K562 (cell line): ENCODE measurements around the gene RASL10B. TPM values are rescaled to one million over a fixed set of nuclear protein-coding genes. Genes with fewer than 3 reads are reported as not detected.

Experiments
- ATAC-seq: fragments of 200-7000 bp; cut with Tn5 transposase; 3 replicates; pipeline ENCODE4 v1.9.1; 2020; ENCODE audit warnings: moderate library complexity
- BruUV-seq: library from RNA; stranded (reverse); fragments of 400-500 nt; replicated peaks from 2 replicates; lab custom pipeline; 2021; lab: Mats Ljungman, UMichigan
- CTCF ChIA-PET: fragments of 300-600 bp; formaldehyde crosslinking; extraction: SDS; loops from one replicate; lab custom pipeline; 2021; ENCODE audit warnings: low intra/inter-chr PET ratio; lab: Yijun Ruan, JAX
- POLR2A ChIA-PET: fragments of 300-600, 350-650 bp; sonication (Branson Sonifier 250); formaldehyde crosslinking; extraction: SDS; loops from one replicate; lab custom pipeline; 2021; ENCODE audit warnings: antibody characterized with exemption, inconsistent platforms; lab: Yijun Ruan, JAX
- DNase-seq, 4 experiments: peaks; one replicate each; pipeline versions ENCODE4 v3.0.0 to v3.0.0-alpha.2; 2011 to 2018; ENCODE audit warnings: low spot score in 3 of 4, mixed read lengths in 3 of 4; ENCODE audit errors: extremely low read depth in 1 of 4
- FAIRE-seq: peaks from 2 replicates; lab custom pipeline; 2011; peaks lifted over from hg19 to GRCh38; lab: Jason Lieb, UNC
- H2AFZ ChIP-seq: 2 replicates; pipeline ENCODE4 v1.6.0; 2011; ENCODE audit warnings: low read depth, low read length, control low read depth, inconsistent platforms
- H3K27ac ChIP-seq: fragments of 200-600 bp; 3 replicates; pipeline ENCODE4 v1.8.0; 2011; ENCODE audit warnings: low read depth, mild to moderate bottlenecking, control low read depth, inconsistent platforms, low read length, moderate library complexity, mixed read lengths; ENCODE audit errors: extremely low read depth
- H3K27me3 ChIP-seq, 2 experiments: fragments of 300-600 bp in 1 of 2; 2 replicates in 1 of 2; 3 replicates in 1 of 2; pipeline versions ENCODE4 v1.6.0 to v1.8.0; 2011; ENCODE audit warnings: inconsistent platforms in 2 of 2, low read length in 2 of 2, mild to moderate bottlenecking in 1 of 2, mixed read lengths in 1 of 2, moderate library complexity in 1 of 2; ENCODE audit not compliant: control insufficient read depth in 2 of 2, insufficient read depth in 2 of 2
- H3K36me3 ChIP-seq: fragments of 300-600 bp; 3 replicates; pipeline ENCODE4 v1.8.0; 2011; ENCODE audit warnings: mild to moderate bottlenecking, low read length, inconsistent platforms; ENCODE audit not compliant: control insufficient read depth, insufficient read depth
- H3K4me1 ChIP-seq, 2 experiments: fragments of 200-600 bp in 1 of 2; replicated peaks in 1 of 2; 2 replicates in 1 of 2; 3 replicates in 1 of 2; pipeline versions ENCODE4 v1.5.1 to v1.8.0; 2011; ENCODE audit warnings: inconsistent platforms in 2 of 2, low read length in 2 of 2, mild to moderate bottlenecking in 1 of 2, mixed read lengths in 1 of 2, moderate library complexity in 1 of 2; ENCODE audit not compliant: control insufficient read depth in 2 of 2, insufficient read depth in 2 of 2
- H3K4me2 ChIP-seq: 2 replicates; pipeline ENCODE4 v1.6.1; 2011; ENCODE audit warnings: low read length, control low read depth, inconsistent platforms, mixed read lengths; ENCODE audit not compliant: insufficient read depth
- H3K4me3 ChIP-seq: fragments of 200-600 bp; sonication (generic), shearing (Covaris generic); 2 replicates; pipeline ENCODE4 v1.5.1; 2016; ENCODE audit warnings: control low read depth, inconsistent platforms
- H3K79me2 ChIP-seq: fragments of 200-600 bp; 3 replicates; pipeline ENCODE4 v1.8.0; 2011; ENCODE audit warnings: low read length, inconsistent platforms; ENCODE audit not compliant: control insufficient read depth, insufficient read depth
- H3K9ac ChIP-seq, 2 experiments: 2 replicates each; pipeline versions ENCODE4 v1.6.0 to v1.6.1; 2011; ENCODE audit warnings: low read depth in 2 of 2, low read length in 2 of 2, control low read depth in 1 of 2, inconsistent platforms in 1 of 2, mild to moderate bottlenecking in 1 of 2, mixed read lengths in 1 of 2; ENCODE audit not compliant: insufficient read depth in 1 of 2
- H3K9me1 ChIP-seq: one replicate; pipeline ENCODE4 v1.6.0; 2011; ENCODE audit warnings: inconsistent platforms, mild to moderate bottlenecking, low read length, moderate library complexity; ENCODE audit not compliant: control insufficient read depth, insufficient read depth
- H3K9me3 ChIP-seq: replicated peaks from 2 replicates; pipeline ENCODE4 v1.5.1; 2011; ENCODE audit warnings: low read depth, low read length, inconsistent platforms; ENCODE audit not compliant: control insufficient read depth, insufficient read depth
- H4K20me1 ChIP-seq: replicated peaks from 2 replicates; pipeline ENCODE4 v1.6.1; 2011; ENCODE audit warnings: low read length, inconsistent platforms, mixed read lengths; ENCODE audit not compliant: control insufficient read depth, insufficient read depth
- E2F4 ChIP-seq: sonication (generic); formaldehyde crosslinking; IDR thresholded peaks from 2 replicates; pipeline ENCODE4 v1.8.0; 2022; ENCODE audit warnings: mild to moderate bottlenecking, low read depth, missing genetic modification reagents
- HDGF ChIP-seq: fragments of 450-650 bp; IDR thresholded peaks from 2 replicates; pipeline ENCODE4 v1.6.1; 2016
- THAP7 ChIP-seq: fragments of 250-450 bp; sonication (Bioruptor Pico); IDR thresholded peaks from 2 replicates; pipeline ENCODE4 v1.5.0; 2021
- ZNF316 ChIP-seq: fragments of 450-650 bp; IDR thresholded peaks from 2 replicates; pipeline ENCODE4 v1.6.1; 2016
- WGBS: fragments of 100-300 bp; shearing (Covaris generic); methylation state at CpG from one replicate; pipeline ENCODE4 v1.1.6; 2016; ENCODE audit warnings: low coverage, mixed read lengths; ENCODE audit not compliant: insufficient coverage; ENCODE audit errors: missing lambda C conversion rate; 5-methylcytosine and 5-hydroxymethylcytosine counted together
- in situ Hi-C: fragments of 300-500 bp; cut with MboI; formaldehyde crosslinking; loops from 4 replicates; pipeline ENCODE4 v1.15.0; 2018; ENCODE audit warnings: inconsistent platforms, mixed read lengths
- intact Hi-C: fragments of 100-400 bp; cut with micrococcal nuclease; formaldehyde crosslinking; loops from 2 replicates; pipeline ENCODE4 v1.14.2; 2022
- polyA plus RNA-seq, 8 experiments: library from polyadenylated mRNA; depleted of rRNA in 4 of 8; stranded (reverse) in 5 of 8; unstranded in 3 of 8; fragments of >200 nt; fragmentation: Nextera tagmentation in 2 of 8; fragmentation: Illumina TruSeq in 1 of 8; extraction: Ambion mirVana in 2 of 8; extraction: Trizol in 1 of 8; gene quantifications; 2 replicates each; pipeline versions ENCODE4 v1.2.1 to v1.2.3, GENCODE V29; 2011 to 2014; ENCODE audit warnings: inconsistent platforms in 1 of 8, missing spikeins in 1 of 8
- total RNA-seq, 7 experiments: library from RNA; depleted of rRNA in 6 of 7; stranded (reverse); fragments of >200 nt in 6 of 7; fragmentation: Illumina TruSeq in 2 of 7; extraction: Trizol in 2 of 7; gene quantifications; 2 replicates each; pipeline versions ENCODE4 v1.2.1 to v1.2.3, GENCODE V29; 2011 to 2021; ENCODE audit warnings: low replicate concordance in 1 of 7
- TF ChIP-seq, protein P1 (sequence below), 2 experiments: fragments of 150-350 bp in 1 of 2; IDR thresholded peaks; 2 replicates each; pipeline ENCODE4 v1.6.1; 2012 to 2016; ENCODE audit warnings: low read depth in 2 of 2, low read length in 2 of 2, mild to moderate bottlenecking in 1 of 2, moderate library complexity in 1 of 2

Gene RASL10B
- total and polyA plus RNA-seq, 9 of the 15 experiments (the other 6 are each of a cell fraction or from before 2014, with no cell fraction given), result 0.04 to 0.31 (median 0.14) TPM; not detected in 2

DNA sequence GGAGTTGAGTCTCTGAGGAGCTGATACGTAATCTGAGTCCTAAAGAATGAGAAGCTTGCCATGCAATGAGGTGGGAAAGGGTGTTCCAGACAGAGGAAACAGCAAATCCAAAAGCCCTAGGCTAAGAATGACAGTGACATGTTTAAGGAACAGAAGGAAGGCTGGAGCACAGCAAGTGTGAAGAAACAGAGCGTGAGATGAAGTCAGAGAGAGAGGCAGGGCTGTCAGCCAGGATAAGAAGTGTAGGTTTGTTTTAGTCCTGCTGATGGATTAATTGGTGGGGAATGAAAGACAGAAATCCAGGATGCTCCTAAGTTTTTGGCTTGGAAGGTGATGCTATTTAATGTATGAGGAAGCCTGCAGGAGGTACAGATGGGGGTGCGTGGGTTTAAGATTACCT is 49.5 kb downstream of the RASL10B start:
- Histone ChIP-seq H4K20me1 (no peaks in the 10 kb centered on the region; the same call in 1 of the 2 replicates), H3K36me3 (no peaks in the 10 kb centered on the region), H3K4me2 (no peak overlapping the region), H3K27ac (no peak overlapping the region), H3K4me1 (no peaks in the 10 kb centered on the region), H3K9ac (no peak overlapping the region), H3K4me3 (no peak overlapping the region), H3K27me3 (peaks cover 35 to 43% of the 10 kb centered on the region in 2 experiments), H3K79me2 (no peaks in the 10 kb centered on the region), H3K9me1 (no peaks in the 10 kb centered on the region), H2AFZ (no peak overlapping the region), H3K9me3 (no peaks in the 10 kb centered on the region)
- ChIA-PET CTCF (no interaction called here), POLR2A (interaction anchor here (0.6 to 3.1 kb wide), 3 partner anchors 11 to 129 kb away, joined by 5 to 9 read pairs (median 6); partner anchors contain the start of gene TAF15)
- in situ Hi-C loops (no loop called here), intact Hi-C loops (no loop called here)
- no peak for DNase-seq
- no peak for ATAC-seq
- no TSS peak for BruUV-seq
- TF ChIP-seq THAP7 (CRISPR knock-in tag), result no peak
- TF ChIP-seq E2F4 (CRISPR knock-in tag), result no peak
- TF ChIP-seq, protein P1, sequence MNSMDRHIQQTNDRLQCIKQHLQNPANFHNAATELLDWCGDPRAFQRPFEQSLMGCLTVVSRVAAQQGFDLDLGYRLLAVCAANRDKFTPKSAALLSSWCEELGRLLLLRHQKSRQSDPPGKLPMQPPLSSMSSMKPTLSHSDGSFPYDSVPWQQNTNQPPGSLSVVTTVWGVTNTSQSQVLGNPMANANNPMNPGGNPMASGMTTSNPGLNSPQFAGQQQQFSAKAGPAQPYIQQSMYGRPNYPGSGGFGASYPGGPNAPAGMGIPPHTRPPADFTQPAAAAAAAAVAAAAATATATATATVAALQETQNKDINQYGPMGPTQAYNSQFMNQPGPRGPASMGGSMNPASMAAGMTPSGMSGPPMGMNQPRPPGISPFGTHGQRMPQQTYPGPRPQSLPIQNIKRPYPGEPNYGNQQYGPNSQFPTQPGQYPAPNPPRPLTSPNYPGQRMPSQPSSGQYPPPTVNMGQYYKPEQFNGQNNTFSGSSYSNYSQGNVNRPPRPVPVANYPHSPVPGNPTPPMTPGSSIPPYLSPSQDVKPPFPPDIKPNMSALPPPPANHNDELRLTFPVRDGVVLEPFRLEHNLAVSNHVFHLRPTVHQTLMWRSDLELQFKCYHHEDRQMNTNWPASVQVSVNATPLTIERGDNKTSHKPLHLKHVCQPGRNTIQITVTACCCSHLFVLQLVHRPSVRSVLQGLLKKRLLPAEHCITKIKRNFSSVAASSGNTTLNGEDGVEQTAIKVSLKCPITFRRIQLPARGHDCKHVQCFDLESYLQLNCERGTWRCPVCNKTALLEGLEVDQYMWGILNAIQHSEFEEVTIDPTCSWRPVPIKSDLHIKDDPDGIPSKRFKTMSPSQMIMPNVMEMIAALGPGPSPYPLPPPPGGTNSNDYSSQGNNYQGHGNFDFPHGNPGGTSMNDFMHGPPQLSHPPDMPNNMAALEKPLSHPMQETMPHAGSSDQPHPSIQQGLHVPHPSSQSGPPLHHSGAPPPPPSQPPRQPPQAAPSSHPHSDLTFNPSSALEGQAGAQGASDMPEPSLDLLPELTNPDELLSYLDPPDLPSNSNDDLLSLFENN (IDR thresholded peaks at IDR 0.05; ENCODE audit: low read depth in 2 of 2, low read length in 2 of 2), result no peak
- TF ChIP-seq HDGF, result no peak
- TF ChIP-seq ZNF316, result no peak
- no peak for FAIRE-seq
- WGBS, result 5% methylated on average over 3 of the region's 3 CpGs
